OCI-LY1 (cell line): ENCODE measurements around the gene EPHA5.

Experiments
- H2AFZ ChIP-seq: fragments of 200-600 bp; sonication (generic), shearing (Covaris generic); 2 replicates; pipeline ENCODE4 v1.6.0; 2014; ENCODE audit warnings: antibody characterized with exemption, mild to moderate bottlenecking, low read length
- H3F3A ChIP-seq: fragments of 200-600 bp; sonication (generic), shearing (Covaris generic); 2 replicates; pipeline ENCODE4 v1.6.0; 2014; ENCODE audit warnings: mild to moderate bottlenecking, antibody characterized with exemption, low read length, moderate library complexity; ENCODE audit not compliant: insufficient read depth
- H3K27ac ChIP-seq: fragments of 200-600 bp; sonication (generic); 2 replicates; pipeline ENCODE4 v1.5.1; 2014; ENCODE audit warnings: low read length, mixed run types, mild to moderate bottlenecking, low read depth; ENCODE audit not compliant: poor library complexity, severe bottlenecking
- H3K27me3 ChIP-seq: fragments of 200-600 bp; sonication (generic); 2 replicates; pipeline ENCODE4 v1.6.0; 2014; ENCODE audit warnings: antibody characterized with exemption, mild to moderate bottlenecking, low read length, moderate library complexity; ENCODE audit not compliant: insufficient read depth
- H3K36me3 ChIP-seq: fragments of 200-600 bp; sonication (generic); 2 replicates; pipeline ENCODE4 v1.6.1; 2014; ENCODE audit warnings: mild to moderate bottlenecking, antibody characterized with exemption, low read length, moderate library complexity, mixed read lengths; ENCODE audit not compliant: insufficient read depth
- H3K4me1 ChIP-seq: fragments of 200-600 bp; sonication (generic); 2 replicates; pipeline ENCODE4 v1.5.1; 2014; ENCODE audit warnings: mild to moderate bottlenecking, low read length, moderate library complexity; ENCODE audit not compliant: insufficient read depth, severe bottlenecking
- H3K4me2 ChIP-seq: fragments of 200-600 bp; sonication (generic), shearing (Covaris generic); 2 replicates; pipeline ENCODE4 v1.6.1; 2014; ENCODE audit warnings: low read length
- H3K4me3 ChIP-seq: fragments of 200-600 bp; sonication (generic); 2 replicates; pipeline ENCODE4 v1.5.1; 2014; ENCODE audit warnings: low read length, low read depth, mild to moderate bottlenecking, mixed read lengths; ENCODE audit not compliant: poor library complexity, severe bottlenecking
- H3K79me2 ChIP-seq: fragments of 200-600 bp; shearing (Covaris generic); 2 replicates; pipeline ENCODE4 v1.6.1; 2016; ENCODE audit warnings: mixed run types, low read length, mixed read lengths; ENCODE audit not compliant: insufficient read depth
- H3K9ac ChIP-seq: fragments of 200-600 bp; sonication (generic), shearing (Covaris generic); 2 replicates; pipeline ENCODE4 v1.6.1; 2014; ENCODE audit warnings: mild to moderate bottlenecking, low read length, mixed read lengths
- H3K9me2 ChIP-seq: fragments of 200-600 bp; sonication (generic), shearing (Covaris generic); 2 replicates; pipeline ENCODE4 v1.6.1; 2014; ENCODE audit warnings: low read depth, mild to moderate bottlenecking, low read length, mixed read lengths
- H3K9me3 ChIP-seq: fragments of 200-600 bp; shearing (Covaris generic); 2 replicates; pipeline ENCODE4 v1.6.1; 2014; ENCODE audit warnings: low read length, mixed read lengths
- H4K20me1 ChIP-seq: fragments of 200-600 bp; sonication (generic), shearing (Covaris generic); 2 replicates; pipeline ENCODE4 v1.6.0; 2016; ENCODE audit warnings: mild to moderate bottlenecking, low read length; ENCODE audit not compliant: insufficient read depth
- CTCF ChIP-seq: fragments of 200-600 bp; sonication (generic), shearing (Covaris generic); IDR thresholded peaks from 2 replicates; pipeline ENCODE4 v1.5.1; 2017; ENCODE audit warnings: mild to moderate bottlenecking, antibody characterized with exemption, low read length, moderate library complexity, mixed read lengths
- EZH2 ChIP-seq: fragments of 200-600 bp; sonication (generic), shearing (Covaris generic); IDR thresholded peaks from 2 replicates; pipeline ENCODE4 v1.8.0; 2017; ENCODE audit warnings: borderline replicate concordance, mixed run types, mild to moderate bottlenecking, antibody characterized with exemption, low read length, moderate library complexity, mixed read lengths

EPHA5 gene

GRCh38 chr4:65495439-65495838, 174.8 kb downstream of the EPHA5 start:
- no peaks in the 10 kb centered on the region for H3F3A ChIP-seq
- H3K36me3 ChIP-seq = no peaks in the 10 kb centered on the region
- H3K9me3 ChIP-seq = no peaks in the 10 kb centered on the region
- no peaks in the 10 kb centered on the region for H4K20me1 ChIP-seq
- no peaks in the 10 kb centered on the region for H3K27me3 ChIP-seq
- no peak overlapping the region for H3K4me2 ChIP-seq
- no peak for TF ChIP-seq EZH2
- no peak for TF ChIP-seq CTCF
- H3K27ac ChIP-seq = no peak overlapping the region
- no peaks in the 10 kb centered on the region for H3K4me1 ChIP-seq
- no peaks in the 10 kb centered on the region for H3K9me2 ChIP-seq
- no peak overlapping the region for H3K4me3 ChIP-seq
- no peak overlapping the region for H3K9ac ChIP-seq
- H2AFZ ChIP-seq = no peak overlapping the region
- no peaks in the 10 kb centered on the region for H3K79me2 ChIP-seq

GRCh38 chr4:65482410-65482809, 187.9 kb downstream of the EPHA5 start:
- no peaks in the 10 kb centered on the region for H3K27me3 ChIP-seq
- no peaks in the 10 kb centered on the region; the same call in 1 of the 2 replicates for H3K9me2 ChIP-seq
- no peak overlapping the region for H3K9ac ChIP-seq
- no peak overlapping the region for H2AFZ ChIP-seq
- TF ChIP-seq EZH2 = no peak
- TF ChIP-seq CTCF = no peak
- H3K79me2 ChIP-seq = no peaks in the 10 kb centered on the region
- H3K9me3 ChIP-seq = no peaks in the 10 kb centered on the region
- no peaks in the 10 kb centered on the region for H3K4me1 ChIP-seq
- H4K20me1 ChIP-seq = no peaks in the 10 kb centered on the region
- no peaks in the 10 kb centered on the region for H3F3A ChIP-seq
- no peak overlapping the region for H3K4me3 ChIP-seq
- H3K36me3 ChIP-seq = no peaks in the 10 kb centered on the region
- H3K27ac ChIP-seq = no peak overlapping the region
- no peak overlapping the region for H3K4me2 ChIP-seq

- no peaks in the 10 kb centered on the region for H3K9me3 ChIP-seq
- no peaks in the 10 kb centered on the region for H3K79me2 ChIP-seq
- H2AFZ ChIP-seq = no peak overlapping the region
- H3K9ac ChIP-seq = no peak overlapping the region
- no peaks in the 10 kb centered on the region for H3K27me3 ChIP-seq
- no peak for TF ChIP-seq EZH2
- no peak for TF ChIP-seq CTCF
- H3K4me3 ChIP-seq = no peak overlapping the region
- no peaks in the 10 kb centered on the region for H3F3A ChIP-seq
- H3K9me2 ChIP-seq = no peaks in the 10 kb centered on the region
- H3K4me2 ChIP-seq = no peak overlapping the region
- no peaks in the 10 kb centered on the region for H3K4me1 ChIP-seq
- H3K36me3 ChIP-seq = no peaks in the 10 kb centered on the region
- H4K20me1 ChIP-seq = no peaks in the 10 kb centered on the region
- H3K27ac ChIP-seq = no peak overlapping the region
Measured at GRCh38 chr4:65472531-65472930, 197.8 kb downstream of the EPHA5 start.
